Measurements from ENCODE around the gene TCTA. TPM values are rescaled to one million over a fixed set of nuclear protein-coding genes. Genes with fewer than 3 reads are reported as not detected.
A peak's percentile ranks its signal among the peaks of the same experiment; 100 is the strongest.
"Not testable (repeated sequence)": the region's sequence is repeated elsewhere in the genome, so short reads cannot be mapped to it uniquely, and the experiment has no call there.

TCTA gene
- polyA plus RNA-seq, 1 experiment, result 57.2 TPM

DNA sequence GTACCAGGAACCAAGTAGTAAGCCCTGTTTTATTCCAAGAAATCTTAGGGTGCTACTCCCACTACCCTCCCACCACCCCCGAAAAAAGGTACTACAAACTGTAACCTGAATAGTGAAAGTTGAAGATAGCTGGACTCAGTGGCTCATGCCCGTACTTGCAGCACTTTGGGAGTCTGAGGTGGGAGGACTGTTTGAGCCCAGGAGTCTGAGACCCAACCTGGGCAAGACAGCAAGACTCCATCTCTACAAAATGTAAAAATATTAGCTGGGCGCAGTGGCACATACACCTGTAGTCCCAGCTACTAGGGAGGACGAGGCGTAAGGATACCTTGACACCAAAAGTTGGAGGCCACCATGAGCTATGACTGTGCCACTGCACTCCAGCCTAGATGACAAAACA, 8.3 kb upstream of the TCTA start:
- CTCF ChIA-PET, result no interaction called here
- DNase-seq (ENCODE audit: low read depth), result no peak

GRCh38 chr3:49405570-49405969, 6.7 kb upstream of the TCTA start:
- not testable (repeated sequence) for H3K27me3 ChIP-seq (ENCODE audit: control insufficient read depth, insufficient read depth, low read length); H3K4me3 ChIP-seq (ENCODE audit: low read depth, low read length); H3K36me3 ChIP-seq (ENCODE audit: control insufficient read depth, insufficient read depth, low read length); DNase-seq (ENCODE audit: low read depth)
- POLR2A ChIA-PET, result interaction anchor here (0.7 kb wide), 1 partner anchor 8 kb away, joined by 3 read pairs; no protein-coding TSS in a partner anchor
- CTCF ChIA-PET, result interaction anchor here (1.5 kb wide), 1 partner anchor 65 kb away, joined by 4 read pairs; the partner anchor contains the start of gene USP4

More for the DNA sequence above, 8.3 kb upstream of the TCTA start:
- no peaks in the 10 kb centered on the region for H3K27me3 ChIP-seq (ENCODE audit: control insufficient read depth, insufficient read depth, low read length)
- H3K36me3 ChIP-seq (ENCODE audit: control insufficient read depth, insufficient read depth, low read length), result no peaks in the 10 kb centered on the region
- POLR2A ChIA-PET, result no interaction called here
- no peak overlapping the region for H3K4me3 ChIP-seq (ENCODE audit: low read depth, low read length)
- TF ChIP-seq CTCF (IDR thresholded peaks at IDR 0.05; ENCODE audit: insufficient read depth, low read depth, low read length), result no peak

- no peaks in the 10 kb centered on the region for H3K36me3 ChIP-seq (ENCODE audit: control insufficient read depth, insufficient read depth, low read length)
- no peaks in the 10 kb centered on the region for H3K27me3 ChIP-seq (ENCODE audit: control insufficient read depth, insufficient read depth, low read length)
- ChIA-PET CTCF (interaction anchor here (0.6 to 1.5 kb wide), 2 partner anchors 32 to 67 kb away, joined by 3 to 4 read pairs; partner anchors contain the start of gene USP4), POLR2A (no interaction called here)
- DNase-seq (ENCODE audit: low read depth), result no peak
- no peak for TF ChIP-seq CTCF (IDR thresholded peaks at IDR 0.05; ENCODE audit: insufficient read depth, low read depth, low read length)
- no peak overlapping the region for H3K4me3 ChIP-seq (ENCODE audit: low read depth, low read length)
Measured at GRCh38 chr3:49406571-49407565, 5.4 kb upstream of the TCTA start.

- peaks cover 3% of the 10 kb centered on the region for H3K36me3 ChIP-seq (ENCODE audit: control insufficient read depth, insufficient read depth, low read length)
- H3K27me3 ChIP-seq (ENCODE audit: control insufficient read depth, insufficient read depth, low read length), result no peaks in the 10 kb centered on the region
- no peak for TF ChIP-seq CTCF (IDR thresholded peaks at IDR 0.05; ENCODE audit: insufficient read depth, low read depth, low read length)
- ChIA-PET POLR2A (no interaction called here), CTCF (no interaction called here)
- peak overlapping the region; percentile 81 for H3K4me3 ChIP-seq (ENCODE audit: low read depth, low read length)
- no peak for DNase-seq (ENCODE audit: low read depth)
Measured at GRCh38 chr3:49410066-49410845, 2.0 kb upstream of the TCTA start.

GRCh38 chr3:49410846-49411534, 1.2 kb upstream of the TCTA start:
- Histone ChIP-seq H3K36me3 (ENCODE audit: control insufficient read depth, insufficient read depth, low read length) (peaks cover 3% of the 10 kb centered on the region), H3K27me3 (ENCODE audit: control insufficient read depth, insufficient read depth, low read length) (no peaks in the 10 kb centered on the region), H3K4me3 (ENCODE audit: low read depth, low read length) (peak overlapping the region; percentile 81)
- TF ChIP-seq CTCF (IDR thresholded peaks at IDR 0.05; ENCODE audit: insufficient read depth, low read depth, low read length), result no peak
- ChIA-PET CTCF (interaction anchor here (1.4 kb wide), 1 partner anchor 23 kb away, joined by 3 read pairs; no protein-coding TSS in a partner anchor), POLR2A (interaction anchor here (0.6 kb wide), 1 partner anchor 71 kb away, joined by 3 read pairs; no protein-coding TSS in a partner anchor)
- DNase-seq (ENCODE audit: low read depth), result no peak

Data from BJ (cell line).